Body of pancreas (tissue), 4 donors: ENCODE results near the gene RECQL5.

Experiments used
- CTCF ChIP-seq, 7 experiments: fragments of 450-650 bp in 4 of 7; fragments of 200-600 bp in 3 of 7; sonication (generic) in 3 of 7; IDR thresholded peaks; one replicate each; pipeline ENCODE4 v1.5.1; 2016 to 2019; ENCODE audit warnings: antibody characterized with exemption in 7 of 7
- POLR2A ChIP-seq, 3 donors: fragments of 450-650 bp; IDR thresholded peaks; one replicate each; pipeline ENCODE4 v1.6.1; 2016; ENCODE audit warnings: antibody characterized with exemption in 3 of 3, mild to moderate bottlenecking in 2 of 3

GRCh38 chr17:75645889-75646637, 20.9 kb downstream of the RECQL5 start:
- TF ChIP-seq CTCF (IDR thresholded peaks at IDR 0.05) = peak in 1 of 7 experiments; percentile 11
- peak; percentile 76 to 92 (median 91) for TF ChIP-seq POLR2A (IDR thresholded peaks at IDR 0.05)
